ENCODE data around the gene PDAP1. TPM values are rescaled to one million over a fixed set of nuclear protein-coding genes. Genes with fewer than 3 reads are reported as not detected.

The PDAP1 gene
- total RNA-seq, 1 experiment from 2014 or later, result 180 TPM

DNA sequence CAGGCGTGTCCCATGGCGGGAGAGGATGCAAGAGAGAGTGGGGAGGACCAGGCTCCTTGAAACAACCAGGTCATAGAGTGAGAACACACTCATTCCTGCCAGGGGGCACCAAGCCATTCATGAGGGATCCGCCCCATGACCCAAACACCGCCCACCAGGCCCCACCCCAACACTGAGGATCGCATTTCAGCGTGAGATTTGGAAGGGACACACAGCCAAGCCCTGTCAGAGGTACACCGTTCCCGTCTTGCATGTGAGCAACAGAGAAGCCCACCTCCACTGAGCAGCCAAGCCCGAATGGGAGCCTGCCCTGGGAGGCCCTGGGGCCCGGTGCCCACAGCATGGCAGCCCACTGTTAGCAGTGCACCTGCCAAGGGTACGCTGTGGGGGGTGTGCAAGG is 41.8 kb downstream of the PDAP1 start:
- H3K36me3 Mint-ChIP-seq (ENCODE audit: insufficient read depth, unreplicated experiment), result peaks cover 70% of the 10 kb centered on the region
- peaks cover 7% of the 10 kb centered on the region for H3K4me1 Mint-ChIP-seq (ENCODE audit: low read depth, unreplicated experiment)
- ChIA-PET CTCF (no interaction called here), POLR2A (no interaction called here)
- H3K4me3 Mint-ChIP-seq (ENCODE audit: unreplicated experiment), result no peak overlapping the region
- TF ChIP-seq, protein P1, sequence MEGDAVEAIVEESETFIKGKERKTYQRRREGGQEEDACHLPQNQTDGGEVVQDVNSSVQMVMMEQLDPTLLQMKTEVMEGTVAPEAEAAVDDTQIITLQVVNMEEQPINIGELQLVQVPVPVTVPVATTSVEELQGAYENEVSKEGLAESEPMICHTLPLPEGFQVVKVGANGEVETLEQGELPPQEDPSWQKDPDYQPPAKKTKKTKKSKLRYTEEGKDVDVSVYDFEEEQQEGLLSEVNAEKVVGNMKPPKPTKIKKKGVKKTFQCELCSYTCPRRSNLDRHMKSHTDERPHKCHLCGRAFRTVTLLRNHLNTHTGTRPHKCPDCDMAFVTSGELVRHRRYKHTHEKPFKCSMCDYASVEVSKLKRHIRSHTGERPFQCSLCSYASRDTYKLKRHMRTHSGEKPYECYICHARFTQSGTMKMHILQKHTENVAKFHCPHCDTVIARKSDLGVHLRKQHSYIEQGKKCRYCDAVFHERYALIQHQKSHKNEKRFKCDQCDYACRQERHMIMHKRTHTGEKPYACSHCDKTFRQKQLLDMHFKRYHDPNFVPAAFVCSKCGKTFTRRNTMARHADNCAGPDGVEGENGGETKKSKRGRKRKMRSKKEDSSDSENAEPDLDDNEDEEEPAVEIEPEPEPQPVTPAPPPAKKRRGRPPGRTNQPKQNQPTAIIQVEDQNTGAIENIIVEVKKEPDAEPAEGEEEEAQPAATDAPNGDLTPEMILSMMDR (IDR thresholded peaks at IDR 0.05; ENCODE audit: insufficient read depth in 1 of 2, low read depth in 1 of 2, low read length in 1 of 2, severe bottlenecking in 1 of 2, unreplicated experiment in 1 of 2), result no peak
- intact Hi-C loops (cut with micrococcal nuclease; ENCODE audit: unreplicated experiment), result no loop called here
- no peak overlapping the region for H3K27ac Mint-ChIP-seq (ENCODE audit: unreplicated experiment)
- peaks cover 20% of the 10 kb centered on the region for H3K4me1 ChIP-seq
- H3K9me3 ChIP-seq, result no peaks in the 10 kb centered on the region
- DNase-seq, result no peak
- peaks cover 3% of the 10 kb centered on the region; the same call in 1 of the 2 replicates for H3K36me3 ChIP-seq (ENCODE audit: control insufficient read depth, insufficient read depth, low read length)
- no TSS peak for BruUV-seq (replicated peaks)
- H3K27me3 Mint-ChIP-seq (ENCODE audit: insufficient read depth, unreplicated experiment), result no peaks in the 10 kb centered on the region
- H3K9me3 Mint-ChIP-seq (ENCODE audit: unreplicated experiment), result no peaks in the 10 kb centered on the region
- no peak overlapping the region for H3K4me3 ChIP-seq (ENCODE audit: low read depth, low read length)
- H3K27me3 ChIP-seq (replicated peaks; ENCODE audit: control insufficient read depth, insufficient read depth, low read length), result no peaks in the 10 kb centered on the region

DNA sequence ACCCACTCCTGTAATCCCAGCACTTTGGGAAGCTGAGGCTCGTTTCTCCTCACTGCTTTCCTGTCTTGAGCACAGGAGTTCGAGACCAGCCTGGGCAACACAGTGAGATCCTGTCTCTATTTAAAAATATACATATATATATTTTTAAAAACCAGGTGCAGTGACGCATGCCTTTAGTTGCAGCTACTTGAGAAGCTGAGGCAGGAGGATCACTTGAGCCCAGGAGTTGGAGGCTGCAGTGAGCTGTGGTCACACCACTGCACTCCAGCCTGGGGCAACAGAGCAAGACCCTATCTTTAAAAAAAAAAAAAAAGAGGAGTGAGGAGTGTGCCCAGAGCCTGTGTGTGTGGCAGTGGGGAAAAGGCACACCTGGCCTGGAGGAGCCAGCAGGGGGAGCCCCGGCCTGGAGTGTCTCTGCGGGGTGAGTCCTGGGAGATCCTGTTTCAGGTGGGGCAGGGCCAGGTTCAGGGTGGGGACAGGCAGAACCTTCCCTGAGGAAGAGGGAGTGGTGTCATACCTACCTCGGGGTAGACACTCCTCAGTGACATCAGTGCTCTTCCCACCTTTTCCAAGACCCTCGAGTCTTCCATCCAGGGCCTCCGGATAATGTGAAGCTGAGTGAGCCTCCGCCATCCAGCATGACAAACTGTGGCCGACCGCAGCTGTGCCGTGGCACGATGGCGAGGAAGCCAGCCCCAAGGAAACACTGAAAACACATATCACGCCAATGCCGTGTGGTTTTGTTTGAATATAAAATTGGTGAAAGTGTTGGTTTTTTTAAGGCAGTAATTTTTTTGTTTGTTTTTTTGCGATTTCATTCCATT is 42.9 kb downstream of the PDAP1 start:
- Mint-ChIP-seq H3K27ac (ENCODE audit: unreplicated experiment) (no peak overlapping the region), H3K36me3 (ENCODE audit: insufficient read depth, unreplicated experiment) (peaks cover 81% of the 10 kb centered on the region), H3K9me3 (ENCODE audit: unreplicated experiment) (no peaks in the 10 kb centered on the region), H3K4me1 (ENCODE audit: low read depth, unreplicated experiment) (peaks cover 7% of the 10 kb centered on the region), H3K27me3 (ENCODE audit: insufficient read depth, unreplicated experiment) (no peaks in the 10 kb centered on the region), H3K4me3 (ENCODE audit: unreplicated experiment) (no peak overlapping the region)
- DNase-seq, result peak; percentile 71 to 80
- Histone ChIP-seq H3K9me3 (no peaks in the 10 kb centered on the region), H3K36me3 (ENCODE audit: control insufficient read depth, insufficient read depth, low read length) (peaks cover 3% of the 10 kb centered on the region; the same call in 1 of the 2 replicates), H3K27me3 (replicated peaks; ENCODE audit: control insufficient read depth, insufficient read depth, low read length) (no peaks in the 10 kb centered on the region), H3K4me3 (ENCODE audit: low read depth, low read length) (no peak overlapping the region), H3K4me1 (peaks cover 15% of the 10 kb centered on the region)
- intact Hi-C loops (cut with micrococcal nuclease; ENCODE audit: unreplicated experiment), result no loop called here
- ChIA-PET CTCF (no interaction called here), POLR2A (no interaction called here)
- TF ChIP-seq, protein P1 (IDR thresholded peaks at IDR 0.05; ENCODE audit: insufficient read depth in 1 of 2, low read depth in 1 of 2, low read length in 1 of 2, severe bottlenecking in 1 of 2, unreplicated experiment in 1 of 2), result peak; percentile 66 to 85
- BruUV-seq (replicated peaks), result no TSS peak

DNA sequence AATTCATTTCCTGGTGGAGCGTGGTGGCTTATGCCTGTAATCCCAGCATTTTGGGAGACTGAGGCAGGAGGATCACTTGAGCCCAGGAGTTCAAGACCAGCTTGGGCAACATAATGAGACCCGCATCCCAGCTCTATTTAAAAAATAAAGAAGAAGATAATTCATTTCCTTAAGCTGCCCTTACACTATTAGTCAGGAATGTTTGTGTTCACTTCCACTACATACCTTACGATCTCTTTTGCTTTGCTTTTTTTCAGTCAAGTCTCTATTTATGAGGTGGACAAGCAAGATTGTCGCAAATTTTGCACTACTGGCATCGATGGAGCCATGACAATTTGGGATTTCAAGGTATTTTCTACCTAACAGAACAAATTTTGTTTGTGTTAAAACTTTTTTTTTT is 45.1 kb downstream of the PDAP1 start:
- Histone ChIP-seq H3K4me1 (peaks cover 6% of the 10 kb centered on the region; the same call in 1 of the 2 replicates), H3K36me3 (ENCODE audit: control insufficient read depth, insufficient read depth, low read length) (peaks cover 3% of the 10 kb centered on the region; the same call in 1 of the 2 replicates)
- H3K4me1 Mint-ChIP-seq (ENCODE audit: low read depth, unreplicated experiment), result no peaks in the 10 kb centered on the region

More for the DNA sequence above, 45.1 kb downstream of the PDAP1 start:
- POLR2A ChIA-PET, result no interaction called here
- DNase-seq, result no peak
- Mint-ChIP-seq H3K27me3 (ENCODE audit: insufficient read depth, unreplicated experiment) (no peaks in the 10 kb centered on the region), H3K9me3 (ENCODE audit: unreplicated experiment) (no peaks in the 10 kb centered on the region), H3K27ac (ENCODE audit: unreplicated experiment) (no peak overlapping the region), H3K4me3 (ENCODE audit: unreplicated experiment) (no peak overlapping the region), H3K36me3 (ENCODE audit: insufficient read depth, unreplicated experiment) (peaks cover 87% of the 10 kb centered on the region)
- no TSS peak for BruUV-seq (replicated peaks)
- intact Hi-C loops (cut with micrococcal nuclease; ENCODE audit: unreplicated experiment), result no loop called here
- no peak overlapping the region for H3K4me3 ChIP-seq (ENCODE audit: low read depth, low read length)
- CTCF ChIA-PET, result no interaction called here
- no peaks in the 10 kb centered on the region for H3K9me3 ChIP-seq
- H3K27me3 ChIP-seq (replicated peaks; ENCODE audit: control insufficient read depth, insufficient read depth, low read length), result no peaks in the 10 kb centered on the region
- TF ChIP-seq, protein P1 (IDR thresholded peaks at IDR 0.05; ENCODE audit: insufficient read depth in 1 of 2, low read depth in 1 of 2, low read length in 1 of 2, severe bottlenecking in 1 of 2, unreplicated experiment in 1 of 2), result no peak

Data from Caco-2 (cell line).